ENCODE data around the gene PCDHA2.
"Not testable (repeated sequence)": the region's sequence is repeated elsewhere in the genome, so short reads cannot be mapped to it uniquely, and the experiment has no call there.

The PCDHA2 gene

DNA sequence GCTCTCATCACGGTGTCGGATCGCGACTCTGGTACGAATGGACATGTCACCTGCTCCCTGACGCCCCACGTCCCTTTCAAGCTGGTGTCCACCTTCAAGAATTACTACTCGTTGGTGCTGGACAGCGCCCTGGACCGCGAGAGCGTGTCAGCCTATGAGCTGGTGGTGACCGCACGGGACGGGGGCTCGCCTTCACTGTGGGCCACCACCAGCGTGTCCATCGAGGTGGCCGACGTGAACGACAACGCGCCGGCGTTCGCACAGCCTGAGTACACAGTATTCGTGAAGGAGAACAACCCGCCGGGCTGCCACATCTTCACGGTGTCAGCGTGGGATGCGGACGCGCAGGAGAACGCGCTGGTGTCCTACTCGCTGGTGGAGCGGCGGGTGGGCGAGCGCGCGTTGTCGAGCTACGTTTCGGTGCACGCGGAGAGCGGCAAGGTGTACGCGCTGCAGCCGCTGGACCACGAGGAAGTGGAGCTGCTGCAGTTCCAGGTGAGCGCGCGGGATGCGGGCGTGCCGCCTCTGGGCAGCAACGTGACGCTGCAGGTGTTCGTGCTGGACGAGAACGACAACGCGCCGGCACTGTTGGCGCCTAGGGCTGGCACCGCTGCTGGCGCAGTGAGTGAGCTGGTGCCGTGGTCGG is 1.5 kb downstream of the PCDHA2 start:
- not testable (repeated sequence) for H3K27me3 ChIP-seq (ENCODE audit: control insufficient read depth, insufficient read depth, low read length); H3K4me1 ChIP-seq (ENCODE audit: control insufficient read depth, insufficient read depth, low read length); H3K36me3 ChIP-seq (ENCODE audit: control insufficient read depth, insufficient read depth, low read length); H3K4me3 ChIP-seq (ENCODE audit: low read depth, low read length); H3K27ac ChIP-seq (ENCODE audit: low read depth, low read length); H3K9ac ChIP-seq (ENCODE audit: low read depth, low read length)
- peaks cover 18% of the 10 kb centered on the region for H3K9me3 ChIP-seq (ENCODE audit: control insufficient read depth, insufficient read depth, low read length)

DNA sequence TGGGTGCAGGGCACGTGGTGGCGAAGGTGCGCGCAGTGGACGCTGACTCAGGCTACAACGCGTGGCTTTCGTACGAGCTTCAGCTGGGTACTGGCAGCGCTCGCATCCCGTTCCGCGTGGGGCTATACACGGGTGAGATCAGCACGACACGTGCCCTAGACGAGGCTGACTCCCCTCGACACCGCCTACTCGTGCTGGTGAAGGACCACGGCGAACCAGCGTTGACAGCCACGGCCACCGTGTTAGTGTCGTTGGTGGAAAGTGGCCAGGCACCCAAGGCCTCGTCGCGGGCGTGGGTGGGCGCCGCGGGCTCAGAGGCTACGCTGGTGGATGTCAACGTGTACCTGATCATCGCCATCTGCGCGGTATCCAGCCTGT is 2.1 kb downstream of the PCDHA2 start:
- Histone ChIP-seq H3K9ac (ENCODE audit: low read depth, low read length) (no peak overlapping the region), H3K27ac (ENCODE audit: low read depth, low read length) (no peak overlapping the region), H3K4me1 (ENCODE audit: control insufficient read depth, insufficient read depth, low read length) (no peaks in the 10 kb centered on the region), H3K9me3 (ENCODE audit: control insufficient read depth, insufficient read depth, low read length) (peaks cover 18% of the 10 kb centered on the region), H3K27me3 (ENCODE audit: control insufficient read depth, insufficient read depth, low read length) (no peaks in the 10 kb centered on the region), H3K4me3 (ENCODE audit: low read depth, low read length) (no peak overlapping the region), H3K36me3 (ENCODE audit: control insufficient read depth, insufficient read depth, low read length) (no peaks in the 10 kb centered on the region)

DNA sequence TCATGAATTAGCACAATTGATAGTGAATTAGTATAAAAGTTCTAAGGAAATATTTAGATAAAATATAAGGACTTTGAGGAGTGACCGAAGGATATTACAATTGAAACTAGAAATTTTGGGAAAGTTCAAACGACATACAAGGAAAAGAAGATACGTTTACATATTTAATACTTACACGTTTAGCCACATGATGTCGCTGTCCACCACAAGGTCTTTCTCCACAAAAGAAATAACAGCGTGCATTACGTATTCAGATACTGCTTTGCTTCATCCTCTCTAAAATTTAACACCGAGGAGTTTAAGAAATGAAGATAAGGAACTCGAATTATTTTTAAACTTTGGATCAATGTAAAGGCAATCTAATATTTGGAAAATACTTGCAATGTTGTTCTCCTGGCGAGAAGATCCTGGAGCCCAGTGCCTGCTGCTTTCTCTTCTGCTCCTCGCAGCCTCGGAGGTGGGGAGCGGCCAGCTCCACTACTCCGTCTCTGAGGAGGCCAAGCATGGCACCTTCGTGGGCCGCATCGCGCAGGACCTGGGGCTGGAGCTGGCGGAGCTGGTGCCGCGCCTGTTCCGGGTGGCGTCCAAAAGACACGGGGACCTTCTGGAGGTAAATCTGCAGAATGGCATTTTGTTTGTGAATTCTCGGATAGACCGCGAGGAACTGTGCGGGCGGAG is 6.3 kb downstream of the PCDHA2 start, which contains the start of gene PCDHA3:
Gene PCDHA3 (plus strand): TSS at position 242 of the 678 bp plus-strand sequence.
- Histone ChIP-seq H3K4me1 (ENCODE audit: control insufficient read depth, insufficient read depth, low read length) (no peaks in the 10 kb centered on the region), H3K27ac (ENCODE audit: low read depth, low read length) (no peak within 1 kb of the TSS), H3K4me3 (ENCODE audit: low read depth, low read length) (no peak within 1 kb of the TSS; the same call in 1 of the 2 replicates), H3K36me3 (ENCODE audit: control insufficient read depth, insufficient read depth, low read length) (no peaks in the 10 kb centered on the region), H3K9me3 (ENCODE audit: control insufficient read depth, insufficient read depth, low read length) (peaks cover 14% of the 10 kb centered on the region; the same call in 1 of the 2 replicates), H3K9ac (ENCODE audit: low read depth, low read length) (no peak within 1 kb of the TSS), H3K27me3 (ENCODE audit: control insufficient read depth, insufficient read depth, low read length) (no peaks in the 10 kb centered on the region)

DNA sequence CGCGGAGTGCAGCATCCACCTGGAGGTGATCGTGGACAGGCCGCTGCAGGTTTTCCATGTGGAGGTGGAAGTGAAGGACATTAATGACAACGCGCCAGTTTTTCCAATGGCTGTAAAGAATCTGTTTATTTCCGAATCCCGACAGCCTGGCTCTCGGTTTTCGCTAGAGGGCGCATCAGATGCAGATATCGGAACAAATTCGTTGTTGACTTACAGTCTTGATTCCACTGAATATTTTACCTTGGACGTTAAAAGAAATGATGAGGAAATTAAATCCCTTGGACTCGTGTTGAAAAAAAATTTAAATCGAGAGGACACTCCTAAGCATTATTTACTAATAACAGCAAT is 6.8 kb downstream of the PCDHA2 start:
- peaks cover 14% of the 10 kb centered on the region; the same call in 1 of the 2 replicates for H3K9me3 ChIP-seq (ENCODE audit: control insufficient read depth, insufficient read depth, low read length)
- H3K4me3 ChIP-seq (ENCODE audit: low read depth, low read length): no peak overlapping the region; the same call in 1 of the 2 replicates
- no peak overlapping the region for H3K9ac ChIP-seq (ENCODE audit: low read depth, low read length)
- H3K36me3 ChIP-seq (ENCODE audit: control insufficient read depth, insufficient read depth, low read length): no peaks in the 10 kb centered on the region
- H3K4me1 ChIP-seq (ENCODE audit: control insufficient read depth, insufficient read depth, low read length): no peaks in the 10 kb centered on the region
- H3K27me3 ChIP-seq (ENCODE audit: control insufficient read depth, insufficient read depth, low read length): no peaks in the 10 kb centered on the region
- no peak overlapping the region for H3K27ac ChIP-seq (ENCODE audit: low read depth, low read length)

DNA sequence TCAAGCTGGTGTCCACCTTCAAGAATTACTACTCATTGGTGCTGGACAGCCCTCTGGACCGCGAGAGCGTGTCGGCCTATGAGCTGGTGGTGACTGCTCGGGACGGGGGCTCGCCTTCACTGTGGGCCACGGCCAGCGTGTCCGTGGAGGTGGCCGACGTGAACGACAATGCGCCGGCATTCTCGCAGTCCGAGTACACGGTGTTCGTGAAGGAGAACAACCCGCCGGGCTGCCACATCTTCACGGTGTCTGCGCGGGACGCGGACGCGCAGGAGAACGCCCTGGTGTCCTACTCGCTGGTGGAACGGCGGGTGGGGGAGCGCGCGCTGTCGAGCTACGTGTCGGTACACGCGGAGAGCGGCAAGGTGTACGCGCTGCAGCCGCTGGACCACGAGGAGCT is 7.7 kb downstream of the PCDHA2 start:
- H3K4me3 ChIP-seq (ENCODE audit: low read depth, low read length); H3K4me1 ChIP-seq (ENCODE audit: control insufficient read depth, insufficient read depth, low read length); H3K36me3 ChIP-seq (ENCODE audit: control insufficient read depth, insufficient read depth, low read length); H3K27ac ChIP-seq (ENCODE audit: low read depth, low read length); H3K27me3 ChIP-seq (ENCODE audit: control insufficient read depth, insufficient read depth, low read length); H3K9ac ChIP-seq (ENCODE audit: low read depth, low read length): not testable (repeated sequence)
- H3K9me3 ChIP-seq (ENCODE audit: control insufficient read depth, insufficient read depth, low read length): peaks cover 14% of the 10 kb centered on the region; the same call in 1 of the 2 replicates

DNA sequence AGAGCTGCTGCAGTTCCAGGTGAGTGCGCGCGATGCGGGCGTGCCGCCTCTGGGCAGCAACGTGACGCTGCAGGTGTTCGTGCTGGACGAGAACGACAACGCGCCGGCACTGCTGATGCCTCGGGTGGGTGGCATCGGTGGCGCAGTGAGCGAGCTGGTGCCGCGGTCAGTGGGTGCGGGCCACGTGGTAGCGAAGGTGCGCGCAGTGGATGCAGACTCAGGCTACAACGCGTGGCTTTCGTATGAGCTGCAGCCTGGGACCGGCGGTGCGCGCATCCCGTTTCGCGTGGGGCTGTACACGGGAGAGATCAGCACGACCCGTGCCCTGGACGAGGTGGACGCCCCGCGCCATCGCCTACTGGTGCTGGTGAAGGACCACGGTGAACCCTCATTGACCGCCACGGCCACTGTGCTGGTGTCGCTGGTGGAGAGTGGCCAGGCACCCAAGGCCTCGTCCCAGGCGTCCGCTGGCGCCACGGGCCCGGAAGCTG is 8.2 kb downstream of the PCDHA2 start:
- Histone ChIP-seq H3K4me3 (ENCODE audit: low read depth, low read length) (no peak overlapping the region), H3K27me3 (ENCODE audit: control insufficient read depth, insufficient read depth, low read length) (no peaks in the 10 kb centered on the region), H3K36me3 (ENCODE audit: control insufficient read depth, insufficient read depth, low read length) (no peaks in the 10 kb centered on the region), H3K9me3 (ENCODE audit: control insufficient read depth, insufficient read depth, low read length) (peaks cover 14% of the 10 kb centered on the region; the same call in 1 of the 2 replicates), H3K4me1 (ENCODE audit: control insufficient read depth, insufficient read depth, low read length) (no peaks in the 10 kb centered on the region), H3K9ac (ENCODE audit: low read depth, low read length) (no peak overlapping the region), H3K27ac (ENCODE audit: low read depth, low read length) (no peak overlapping the region)

DNA sequence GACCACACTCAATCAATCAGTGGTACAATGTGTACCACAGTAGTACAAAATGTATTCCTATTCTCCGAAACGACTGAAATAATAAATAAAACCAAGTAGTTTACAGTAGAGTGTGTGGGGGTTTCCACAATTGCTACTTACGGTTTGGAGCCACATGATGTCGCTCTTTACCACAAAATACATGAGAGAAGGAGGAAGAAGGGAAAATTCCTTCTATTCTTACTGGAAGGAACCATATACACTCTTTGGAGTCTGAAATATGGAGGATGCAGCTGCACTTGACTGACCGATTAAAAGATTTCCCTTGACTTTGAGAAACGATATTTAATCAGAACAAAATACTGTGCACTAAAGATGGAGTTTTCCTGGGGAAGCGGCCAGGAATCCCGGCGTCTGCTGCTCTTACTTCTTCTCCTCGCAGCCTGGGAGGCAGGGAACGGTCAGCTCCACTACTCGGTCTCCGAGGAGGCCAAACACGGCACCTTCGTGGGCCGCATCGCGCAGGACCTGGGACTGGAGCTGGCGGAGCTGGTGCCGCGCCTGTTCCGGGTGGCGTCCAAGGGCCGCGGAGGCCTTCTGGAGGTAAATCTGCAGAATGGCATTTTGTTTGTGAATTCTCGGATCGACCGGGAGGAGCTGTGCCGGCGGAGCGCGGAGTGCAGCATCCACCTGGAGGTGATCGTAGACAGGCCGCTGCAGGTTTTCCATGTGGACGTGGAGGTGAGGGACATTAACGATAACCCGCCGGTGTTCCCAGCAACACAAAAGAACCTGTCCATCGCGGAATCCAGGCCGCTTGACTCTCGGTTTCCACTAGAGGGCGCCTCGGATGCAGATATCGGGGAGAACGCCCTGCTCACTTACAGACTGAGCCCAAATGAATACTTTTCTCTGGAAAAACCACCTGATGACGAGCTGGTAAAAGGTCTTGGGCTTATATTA is 12.5 kb downstream of the PCDHA2 start, which contains the start of gene PCDHA4:
Gene PCDHA4 (plus strand): TSS at position 235 of the 942 bp plus-strand sequence.
- H3K36me3 ChIP-seq (ENCODE audit: control insufficient read depth, insufficient read depth, low read length): no peaks in the 10 kb centered on the region
- H3K9ac ChIP-seq (ENCODE audit: low read depth, low read length): peak within 1 kb of the TSS; percentile 80
- no peak within 1 kb of the TSS for H3K27ac ChIP-seq (ENCODE audit: low read depth, low read length)
- H3K9me3 ChIP-seq (ENCODE audit: control insufficient read depth, insufficient read depth, low read length): peaks cover 6% of the 10 kb centered on the region; the same call in 1 of the 2 replicates
- peak within 1 kb of the TSS; percentile 83 for H3K4me3 ChIP-seq (ENCODE audit: low read depth, low read length)
- H3K4me1 ChIP-seq (ENCODE audit: control insufficient read depth, insufficient read depth, low read length): no peaks in the 10 kb centered on the region
- H3K27me3 ChIP-seq (ENCODE audit: control insufficient read depth, insufficient read depth, low read length): no peaks in the 10 kb centered on the region

DNA sequence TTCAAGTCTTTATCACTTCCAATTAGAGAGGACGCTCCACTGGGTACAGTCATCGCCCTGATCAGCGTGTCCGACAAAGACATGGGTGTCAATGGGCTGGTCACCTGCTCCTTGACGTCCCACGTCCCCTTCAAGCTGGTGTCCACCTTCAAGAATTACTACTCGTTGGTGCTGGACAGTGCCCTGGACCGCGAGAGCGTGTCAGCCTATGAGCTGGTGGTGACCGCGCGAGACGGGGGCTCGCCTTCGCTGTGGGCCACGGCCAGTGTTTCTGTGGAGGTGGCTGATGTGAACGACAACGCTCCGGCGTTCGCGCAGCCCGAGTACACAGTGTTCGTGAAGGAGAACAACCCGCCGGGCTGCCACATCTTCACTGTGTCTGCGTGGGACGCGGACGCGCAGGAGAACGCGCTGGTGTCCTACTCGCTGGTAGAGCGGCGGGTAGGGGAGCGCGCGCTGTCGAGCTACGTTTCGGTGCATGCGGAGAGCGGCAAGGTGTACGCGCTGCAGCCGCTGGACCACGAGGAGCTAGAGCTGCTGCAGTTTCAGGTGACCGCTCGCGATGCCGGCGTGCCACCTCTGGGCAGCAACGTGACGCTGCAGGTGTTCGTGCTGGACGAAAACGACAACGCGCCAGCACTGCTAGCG is 13.7 kb downstream of the PCDHA2 start:
- not testable (repeated sequence) for H3K9me3 ChIP-seq (ENCODE audit: control insufficient read depth, insufficient read depth, low read length); H3K4me1 ChIP-seq (ENCODE audit: control insufficient read depth, insufficient read depth, low read length); H3K4me3 ChIP-seq (ENCODE audit: low read depth, low read length); H3K36me3 ChIP-seq (ENCODE audit: control insufficient read depth, insufficient read depth, low read length); H3K27ac ChIP-seq (ENCODE audit: low read depth, low read length); H3K9ac ChIP-seq (ENCODE audit: low read depth, low read length); H3K27me3 ChIP-seq (ENCODE audit: control insufficient read depth, insufficient read depth, low read length)

DNA sequence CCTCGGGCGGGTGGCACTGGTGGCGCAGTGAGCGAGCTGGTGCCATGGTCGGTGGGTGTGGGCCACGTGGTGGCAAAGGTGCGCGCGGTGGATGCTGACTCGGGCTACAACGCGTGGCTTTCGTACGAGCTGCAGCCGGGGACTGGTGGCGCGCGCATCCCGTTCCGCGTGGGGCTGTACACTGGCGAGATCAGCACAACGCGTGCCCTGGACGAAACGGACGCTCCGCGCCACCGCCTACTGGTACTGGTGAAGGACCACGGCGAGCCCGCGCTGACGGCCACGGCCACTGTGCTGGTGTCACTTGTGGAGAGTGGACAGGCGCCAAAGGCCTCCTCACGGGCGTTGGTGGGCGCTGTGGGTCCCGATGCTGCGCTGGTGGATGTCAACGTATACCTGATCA is 14.2 kb downstream of the PCDHA2 start:
- no peaks in the 10 kb centered on the region for H3K36me3 ChIP-seq (ENCODE audit: control insufficient read depth, insufficient read depth, low read length)
- no peaks in the 10 kb centered on the region for H3K9me3 ChIP-seq (ENCODE audit: control insufficient read depth, insufficient read depth, low read length)
- no peaks in the 10 kb centered on the region for H3K4me1 ChIP-seq (ENCODE audit: control insufficient read depth, insufficient read depth, low read length)
- no peaks in the 10 kb centered on the region for H3K27me3 ChIP-seq (ENCODE audit: control insufficient read depth, insufficient read depth, low read length)
- no peak overlapping the region for H3K9ac ChIP-seq (ENCODE audit: low read depth, low read length)
- no peak overlapping the region for H3K4me3 ChIP-seq (ENCODE audit: low read depth, low read length)
- H3K27ac ChIP-seq (ENCODE audit: low read depth, low read length): no peak overlapping the region

DNA sequence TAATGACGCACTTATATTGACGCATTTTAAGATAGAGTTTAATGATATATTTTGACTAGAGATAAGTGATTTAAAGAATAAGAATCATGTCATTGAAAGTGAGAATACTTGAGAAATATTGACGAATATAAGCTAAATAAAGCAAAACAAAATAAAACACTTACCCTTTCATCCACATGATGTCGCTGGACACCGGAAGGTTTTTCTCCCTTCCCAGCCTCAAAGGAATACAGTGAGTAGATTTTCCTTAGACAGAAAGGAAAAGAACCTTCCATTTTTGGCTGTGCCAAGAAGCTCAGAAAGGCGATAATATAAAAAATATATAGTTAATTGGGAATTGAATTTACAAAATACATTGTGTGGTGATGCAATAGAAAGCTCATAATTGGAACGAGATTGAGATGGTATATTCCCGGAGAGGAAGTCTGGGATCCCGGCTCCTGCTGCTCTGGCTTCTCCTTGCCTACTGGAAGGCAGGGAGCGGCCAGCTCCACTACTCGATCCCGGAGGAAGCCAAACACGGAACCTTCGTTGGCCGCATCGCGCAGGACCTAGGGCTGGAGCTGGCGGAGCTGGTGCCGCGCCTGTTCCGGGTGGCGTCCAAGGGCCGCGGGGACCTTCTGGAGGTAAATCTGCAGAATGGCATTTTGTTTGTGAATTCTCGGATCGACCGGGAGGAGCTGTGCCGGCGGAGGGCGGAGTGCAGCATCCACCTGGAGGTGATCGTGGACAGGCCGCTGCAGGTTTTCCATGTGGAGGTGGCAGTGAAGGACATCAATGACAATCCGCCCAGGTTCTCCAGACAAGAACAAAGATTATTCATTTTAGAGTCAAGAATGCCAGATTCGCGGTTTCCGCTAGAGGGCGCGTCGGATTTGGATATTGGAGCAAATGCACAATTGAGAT is 27.0 kb downstream of the PCDHA2 start, which contains the start of gene PCDHA5:
Gene PCDHA5 (plus strand): TSS at position 239 of the 906 bp plus-strand sequence.
- Histone ChIP-seq H3K9me3 (ENCODE audit: control insufficient read depth, insufficient read depth, low read length) (no peaks in the 10 kb centered on the region), H3K27ac (ENCODE audit: low read depth, low read length) (no peak within 1 kb of the TSS), H3K9ac (ENCODE audit: low read depth, low read length) (no peak within 1 kb of the TSS), H3K27me3 (ENCODE audit: control insufficient read depth, insufficient read depth, low read length) (no peaks in the 10 kb centered on the region), H3K36me3 (ENCODE audit: control insufficient read depth, insufficient read depth, low read length) (no peaks in the 10 kb centered on the region), H3K4me1 (ENCODE audit: control insufficient read depth, insufficient read depth, low read length) (no peaks in the 10 kb centered on the region), H3K4me3 (ENCODE audit: low read depth, low read length) (no peak within 1 kb of the TSS)

Measured in HUES48 (cell line).